Small intestine (tissue), 16 donors: ENCODE results near the gene HEG1. TPM values are rescaled to one million over a fixed set of nuclear protein-coding genes. Genes with fewer than 3 reads are reported as not detected.

Experiments used
- DNase-seq, 2 donors: peaks; one replicate each; pipeline versions ENCODE4 v3.0.0 to v3.0.0-alpha.2; 2013
- FAIRE-seq: peaks from 2 replicates; lab custom pipeline; 2012; peaks lifted over from hg19 to GRCh38; lab: Jason Lieb, UNC
- H3K27ac ChIP-seq, 3 donors: one replicate each; pipeline ENCODE4 v1.5.1; 2013; ENCODE audit warnings: low read length in 2 of 3, mild to moderate bottlenecking in 2 of 3, control low read depth in 1 of 3, inconsistent platforms in 1 of 3, low read depth in 1 of 3, moderate library complexity in 1 of 3
- H3K27me3 ChIP-seq, 3 donors: one replicate each; pipeline ENCODE4 v1.6.1; 2013; ENCODE audit warnings: low read length in 3 of 3, inconsistent platforms in 1 of 3; ENCODE audit not compliant: control insufficient read depth in 3 of 3, insufficient read depth in 3 of 3
- H3K36me3 ChIP-seq, 3 donors: one replicate each; pipeline ENCODE4 v1.6.1; 2013; ENCODE audit warnings: low read length in 3 of 3, inconsistent platforms in 1 of 3, low read depth in 1 of 3, mild to moderate bottlenecking in 1 of 3, moderate library complexity in 1 of 3; ENCODE audit not compliant: control insufficient read depth in 3 of 3, insufficient read depth in 2 of 3
- H3K4me1 ChIP-seq, 3 donors: one replicate each; pipeline ENCODE4 v1.6.1; 2013; ENCODE audit warnings: low read length in 2 of 3, inconsistent platforms in 1 of 3, low read depth in 1 of 3, mild to moderate bottlenecking in 1 of 3, moderate library complexity in 1 of 3; ENCODE audit not compliant: control insufficient read depth in 3 of 3, insufficient read depth in 2 of 3
- H3K4me3 ChIP-seq, 3 donors: one replicate each; pipeline ENCODE4 v1.5.1; 2013; ENCODE audit warnings: low read length in 3 of 3, control low read depth in 1 of 3, inconsistent platforms in 1 of 3, low read depth in 1 of 3, mild to moderate bottlenecking in 1 of 3, moderate library complexity in 1 of 3
- H3K9me3 ChIP-seq, 2 donors: one replicate each; pipeline ENCODE4 v1.6.1; 2013; ENCODE audit warnings: low read depth in 1 of 2, low read length in 1 of 2; ENCODE audit not compliant: control insufficient read depth in 2 of 2, insufficient read depth in 1 of 2
- WGBS, 3 donors: extraction: QIAGEN DNeasy Blood & Tissue Kit; methylation state at CpG; one replicate each; pipeline ENCODE4 v1.1.7; 2013; 5-methylcytosine and 5-hydroxymethylcytosine counted together
- long read RNA-seq, 10 donors: transcript quantifications; one replicate each; lab custom pipeline, GENCODE V29; 2026
- polyA plus RNA-seq, 4 donors: library from polyadenylated mRNA; stranded (reverse) in 3 of 4; unstranded in 1 of 4; fragments of 200-250 nt in 3 of 4; fragments of 120-200 nt in 1 of 4; gene quantifications; one replicate each; pipeline versions ENCODE4 v1.2.1 to v1.2.3, GENCODE V29; 2013
- donor health status: healthy with polysubstance abuse.
- donor health status: control.
- donor health status: control.
- donor health status: Bipolar disorder and iron deficiency.
- donor health status: healthy.

HEG1 gene, protein sequence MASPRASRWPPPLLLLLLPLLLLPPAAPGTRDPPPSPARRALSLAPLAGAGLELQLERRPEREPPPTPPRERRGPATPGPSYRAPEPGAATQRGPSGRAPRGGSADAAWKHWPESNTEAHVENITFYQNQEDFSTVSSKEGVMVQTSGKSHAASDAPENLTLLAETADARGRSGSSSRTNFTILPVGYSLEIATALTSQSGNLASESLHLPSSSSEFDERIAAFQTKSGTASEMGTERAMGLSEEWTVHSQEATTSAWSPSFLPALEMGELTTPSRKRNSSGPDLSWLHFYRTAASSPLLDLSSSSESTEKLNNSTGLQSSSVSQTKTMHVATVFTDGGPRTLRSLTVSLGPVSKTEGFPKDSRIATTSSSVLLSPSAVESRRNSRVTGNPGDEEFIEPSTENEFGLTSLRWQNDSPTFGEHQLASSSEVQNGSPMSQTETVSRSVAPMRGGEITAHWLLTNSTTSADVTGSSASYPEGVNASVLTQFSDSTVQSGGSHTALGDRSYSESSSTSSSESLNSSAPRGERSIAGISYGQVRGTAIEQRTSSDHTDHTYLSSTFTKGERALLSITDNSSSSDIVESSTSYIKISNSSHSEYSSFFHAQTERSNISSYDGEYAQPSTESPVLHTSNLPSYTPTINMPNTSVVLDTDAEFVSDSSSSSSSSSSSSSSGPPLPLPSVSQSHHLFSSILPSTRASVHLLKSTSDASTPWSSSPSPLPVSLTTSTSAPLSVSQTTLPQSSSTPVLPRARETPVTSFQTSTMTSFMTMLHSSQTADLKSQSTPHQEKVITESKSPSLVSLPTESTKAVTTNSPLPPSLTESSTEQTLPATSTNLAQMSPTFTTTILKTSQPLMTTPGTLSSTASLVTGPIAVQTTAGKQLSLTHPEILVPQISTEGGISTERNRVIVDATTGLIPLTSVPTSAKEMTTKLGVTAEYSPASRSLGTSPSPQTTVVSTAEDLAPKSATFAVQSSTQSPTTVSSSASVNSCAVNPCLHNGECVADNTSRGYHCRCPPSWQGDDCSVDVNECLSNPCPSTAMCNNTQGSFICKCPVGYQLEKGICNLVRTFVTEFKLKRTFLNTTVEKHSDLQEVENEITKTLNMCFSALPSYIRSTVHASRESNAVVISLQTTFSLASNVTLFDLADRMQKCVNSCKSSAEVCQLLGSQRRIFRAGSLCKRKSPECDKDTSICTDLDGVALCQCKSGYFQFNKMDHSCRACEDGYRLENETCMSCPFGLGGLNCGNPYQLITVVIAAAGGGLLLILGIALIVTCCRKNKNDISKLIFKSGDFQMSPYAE (N-terminal part only)
- 10 to 100 TPM in 2 of 4 donors, under 1 TPM in 2; 0.27 to 16.6 (median 5.5) TPM for polyA plus RNA-seq
- long read RNA-seq, donor 1: 0 reads
- long read RNA-seq, donor 2: 0 reads
- long read RNA-seq, donor 3, partial matches to known transcripts: 0 of 1 reads
- long read RNA-seq, donor 3, other reads (novel, unspliced or antisense): 0 of 1 reads
- long read RNA-seq, donor 4: 0 reads
- long read RNA-seq, donor 5: 0 reads
- long read RNA-seq, donor 6: 0 reads
- long read RNA-seq, donor 7: 0 reads
- long read RNA-seq, donor 8: 0 reads
- long read RNA-seq, donor 9: 0 reads
- long read RNA-seq, donor 10: 0 reads

DNA sequence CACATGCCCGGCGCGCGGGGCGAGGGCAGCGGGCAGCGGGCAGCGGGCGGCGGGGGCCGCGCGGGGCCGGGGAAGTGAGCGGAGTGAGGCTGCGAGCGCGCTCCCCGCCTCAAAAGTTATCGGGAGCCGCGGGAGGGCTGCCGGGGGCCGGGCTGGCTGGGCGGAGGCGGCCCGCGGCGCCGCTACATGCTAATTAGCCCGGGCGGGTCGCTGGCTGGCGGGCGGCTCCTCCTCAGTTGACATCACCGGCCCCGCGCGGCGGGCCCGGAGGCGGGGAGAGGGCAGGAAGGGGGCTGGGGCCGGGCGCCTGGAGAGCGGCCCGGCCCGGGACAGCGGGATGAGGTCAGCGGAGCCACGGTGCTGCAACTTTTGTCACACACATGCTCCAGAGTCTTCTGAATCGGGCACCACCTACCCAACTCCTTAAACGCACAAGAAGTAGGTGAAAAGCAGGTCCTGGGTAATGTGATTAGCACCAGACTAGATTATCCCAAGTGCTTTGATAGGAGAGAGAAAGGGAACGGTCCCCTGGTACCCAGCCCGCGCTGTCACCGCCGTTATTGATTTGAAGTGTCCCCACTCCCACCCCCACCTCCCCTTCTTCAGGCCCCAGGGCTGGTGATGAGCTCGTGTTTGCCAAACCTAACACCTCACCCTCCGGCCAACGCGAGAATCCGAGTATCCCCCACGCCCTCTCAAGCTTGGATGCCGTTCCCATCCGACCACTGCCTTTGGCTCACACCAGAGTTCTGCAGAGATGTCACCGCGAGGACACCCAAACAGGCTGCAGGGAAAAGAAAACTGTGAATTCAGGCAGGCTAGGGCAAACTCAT lies at the start of gene HEG1:
HEG1 (minus strand) TSS at position 85 of the 833 bp plus-strand sequence. CDS start 107 bp downstream, outside the sequence.
- H3K27ac ChIP-seq: peak within 1 kb of the TSS; percentile 35 to 87 (median 52)
- no peaks in the 10 kb centered on the region for H3K9me3 ChIP-seq
- peak within 1 kb of the TSS; percentile 45 to 71 (median 60) for H3K4me3 ChIP-seq
- DNase-seq: peak; percentile 52 to 87
- WGBS, 3 donors: 3 to 8% (median 4%) methylated on average over 51 to 67 of the region's 67 CpGs
- H3K36me3 ChIP-seq: no peaks in the 10 kb centered on the region
- H3K27me3 ChIP-seq: peaks cover 0 to 25% (median 0%) of the 10 kb centered on the region in 3 donors
- peaks cover 0 to 32% (median 4%) of the 10 kb centered on the region in 3 donors for H3K4me1 ChIP-seq
- FAIRE-seq: no peak

DNA sequence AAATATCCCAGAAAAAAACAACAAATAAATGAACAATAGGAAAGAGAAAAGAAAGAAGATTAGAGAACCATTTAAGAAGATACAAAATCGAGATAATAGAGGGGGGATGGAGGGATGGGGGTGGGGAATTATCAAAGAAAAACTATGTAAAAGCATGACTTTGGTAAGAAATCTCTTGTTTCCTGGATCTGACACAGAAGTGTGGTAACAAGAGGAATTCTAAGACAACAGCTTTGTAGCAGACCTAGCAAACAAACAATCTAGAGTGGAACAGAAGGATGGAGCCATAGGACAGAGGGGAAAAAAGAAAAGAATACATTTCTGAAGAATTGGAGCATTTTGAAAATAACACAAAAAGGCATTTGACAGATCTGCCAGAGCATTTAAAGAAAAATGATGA lies 49.3 kb upstream of the HEG1 start:
- WGBS, 3 donors: 67 to 78% (median 76%) methylated on average over 1 of the region's 1 CpG
- H3K4me1 ChIP-seq: peaks cover 0 to 1% (median 0%) of the 10 kb centered on the region in 3 donors
- H3K27me3 ChIP-seq: no peaks in the 10 kb centered on the region
- no peak for FAIRE-seq
- H3K9me3 ChIP-seq: no peaks in the 10 kb centered on the region
- H3K36me3 ChIP-seq: peaks cover 0 to 14% (median 0%) of the 10 kb centered on the region in 3 donors
- H3K27ac ChIP-seq: no peak overlapping the region
- no peak for DNase-seq
- H3K4me3 ChIP-seq: no peak overlapping the region

DNA sequence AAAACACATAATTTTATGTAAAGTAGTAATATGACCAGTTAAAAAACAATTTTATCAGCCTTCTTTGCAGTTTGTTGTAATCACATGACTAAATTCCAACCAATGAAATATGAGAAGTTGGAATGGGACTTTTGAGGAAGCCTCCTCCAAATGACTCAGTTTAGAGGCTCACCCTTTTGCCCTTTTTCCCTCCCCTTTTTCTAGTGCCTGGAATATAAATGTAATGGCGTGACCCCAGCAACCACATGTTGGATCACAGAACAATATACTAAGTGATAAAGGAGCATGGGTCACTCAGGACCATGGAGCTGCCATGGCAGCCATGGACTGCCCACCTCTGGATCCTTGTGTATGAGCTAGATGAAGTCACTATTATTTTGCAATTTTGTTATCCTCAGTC lies 48.8 kb upstream of the HEG1 start:
- DNase-seq (no peak), FAIRE-seq (no peak)
- Histone ChIP-seq H3K4me3 (no peak overlapping the region), H3K36me3 (peaks cover 0 to 12% (median 0%) of the 10 kb centered on the region in 3 donors), H3K27me3 (no peaks in the 10 kb centered on the region), H3K9me3 (no peaks in the 10 kb centered on the region), H3K4me1 (no peaks in the 10 kb centered on the region), H3K27ac (no peak overlapping the region)
- WGBS, 3 donors: 89 to 95% (median 93%) methylated on average over 1 of the region's 1 CpG

DNA sequence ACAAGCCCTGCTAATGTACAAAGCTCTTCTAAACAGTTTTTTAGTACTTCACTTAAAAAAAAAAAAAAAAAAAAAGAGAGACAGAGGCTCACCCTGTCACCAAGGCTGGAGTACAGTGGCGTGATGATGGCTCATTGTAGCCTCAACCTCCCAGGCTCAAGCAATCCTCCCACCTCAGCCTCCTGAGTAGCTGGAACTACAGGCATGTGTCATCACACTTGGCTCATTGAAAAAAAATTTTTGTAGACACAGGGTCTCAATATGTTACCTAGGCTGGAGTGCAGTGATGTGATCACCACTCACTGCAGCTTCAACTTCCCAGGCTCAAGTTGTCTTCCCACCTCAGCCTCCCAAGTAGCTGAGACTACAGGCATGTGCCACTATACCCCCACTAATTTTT lies 47.6 kb upstream of the HEG1 start:
- Histone ChIP-seq H3K36me3 (peaks cover 0 to 9% (median 0%) of the 10 kb centered on the region in 3 donors), H3K27ac (no peak overlapping the region), H3K4me3 (no peak overlapping the region), H3K27me3 (no peaks in the 10 kb centered on the region), H3K4me1 (no peaks in the 10 kb centered on the region), H3K9me3 (no peaks in the 10 kb centered on the region)
- no peak for FAIRE-seq
- WGBS, 3 donors: 75 to 95% (median 92%) methylated on average over 1 of the region's 1 CpG
- no peak for DNase-seq

DNA sequence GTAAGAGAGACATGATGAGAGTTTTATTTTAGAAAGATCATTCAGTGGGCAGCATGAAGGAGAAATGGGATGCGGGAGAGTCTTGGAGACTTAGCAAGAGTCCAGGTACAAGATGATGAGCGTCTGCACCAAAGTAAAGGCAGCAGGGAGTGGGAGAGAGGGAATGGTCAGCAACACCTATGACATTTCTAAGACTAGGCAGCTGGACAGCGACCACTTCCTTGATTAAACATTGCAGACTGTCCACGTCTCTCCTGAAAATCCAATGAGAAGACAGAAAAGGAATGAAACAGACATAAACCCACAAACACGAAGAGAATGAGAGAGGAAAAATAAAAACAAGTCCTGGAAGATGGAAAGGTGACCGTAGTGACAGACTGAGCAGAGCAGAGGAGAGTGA lies 46.7 kb upstream of the HEG1 start:
- Histone ChIP-seq H3K4me3 (no peak overlapping the region), H3K9me3 (no peaks in the 10 kb centered on the region), H3K4me1 (no peaks in the 10 kb centered on the region), H3K27ac (no peak overlapping the region), H3K36me3 (peaks cover 0 to 2% (median 0%) of the 10 kb centered on the region in 3 donors), H3K27me3 (no peaks in the 10 kb centered on the region)
- DNase-seq: no peak
- WGBS, 3 donors: 85 to 89% (median 86%) methylated on average over 6 of the region's 6 CpGs
- no peak for FAIRE-seq

DNA sequence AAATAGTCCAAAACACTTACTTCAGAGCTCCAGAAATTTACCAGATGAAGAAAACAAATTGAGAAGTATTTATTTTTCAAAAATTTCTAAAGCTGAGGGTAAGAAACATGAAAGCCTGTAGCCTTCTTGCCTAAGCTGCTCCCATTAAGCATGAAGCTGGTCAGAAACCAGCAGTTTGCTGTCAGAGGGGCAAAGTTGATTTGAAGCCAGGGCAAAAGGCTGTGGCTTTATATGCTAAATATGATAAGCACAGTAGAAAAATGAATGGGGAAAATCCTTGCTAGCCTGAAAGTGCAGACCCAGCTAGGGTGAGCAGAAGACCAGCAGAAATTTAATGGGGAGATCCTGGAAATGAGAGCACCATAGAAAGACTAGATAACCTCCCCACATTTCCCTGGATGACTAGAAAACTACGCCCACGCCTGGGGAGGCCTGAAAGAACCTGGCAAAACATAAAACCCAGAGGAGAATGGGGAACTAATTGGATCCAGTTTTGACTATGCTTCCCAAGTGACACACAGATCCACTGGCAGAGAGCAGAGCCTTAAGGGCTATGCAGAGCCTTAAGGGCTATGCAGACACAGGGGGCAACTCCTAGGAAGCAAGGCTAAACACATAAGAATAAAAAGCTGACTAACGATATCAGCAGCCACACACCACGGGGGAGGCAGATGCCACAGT lies 43.0 kb upstream of the HEG1 start:
- H3K36me3 ChIP-seq: peaks cover 0 to 2% (median 0%) of the 10 kb centered on the region in 3 donors
- no peaks in the 10 kb centered on the region for H3K27me3 ChIP-seq
- H3K4me3 ChIP-seq: no peak overlapping the region
- H3K27ac ChIP-seq: no peak overlapping the region
- 81 to 92% (median 83%) methylated on average over 4 of the region's 4 CpGs for WGBS, 3 donors
- DNase-seq (no peak), FAIRE-seq (no peak)
- H3K9me3 ChIP-seq: peaks cover 0 to 3% of the 10 kb centered on the region in 2 donors
- no peaks in the 10 kb centered on the region for H3K4me1 ChIP-seq

DNA sequence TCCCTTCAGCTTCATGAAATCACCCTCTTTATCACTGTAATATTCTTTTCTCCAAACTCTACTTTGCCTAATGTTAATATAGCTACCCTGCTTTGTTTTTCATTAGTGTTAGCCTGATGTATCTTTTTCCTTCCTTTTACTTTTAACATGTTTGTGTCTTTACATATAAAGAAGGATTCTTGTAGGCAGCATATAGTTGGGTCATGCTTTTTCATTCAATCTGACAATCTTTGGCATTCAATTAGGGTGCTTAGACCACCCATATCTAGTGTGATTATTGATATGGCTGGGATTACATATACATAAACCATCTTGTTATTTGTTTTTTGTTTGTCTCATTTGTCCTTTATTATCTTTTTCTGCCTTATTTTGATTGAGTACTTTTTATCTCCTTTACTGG lies 34.9 kb upstream of the HEG1 start:
- Histone ChIP-seq H3K4me1 (no peaks in the 10 kb centered on the region), H3K36me3 (peaks cover 2 to 9% (median 2%) of the 10 kb centered on the region in 3 donors), H3K4me3 (no peak overlapping the region), H3K27me3 (no peaks in the 10 kb centered on the region), H3K9me3 (peaks cover 0 to 3% of the 10 kb centered on the region in 2 donors), H3K27ac (no peak overlapping the region)
- FAIRE-seq (no peak), DNase-seq (no peak)
